ENCODE data around the gene STBD1. TPM values are rescaled to one million over a fixed set of nuclear protein-coding genes. Genes with fewer than 3 reads are reported as not detected.
"Not testable (repeated sequence)": the region's sequence is repeated elsewhere in the genome, so short reads cannot be mapped to it uniquely, and the experiment has no call there.

STBD1 gene
- total and polyA plus RNA-seq, 4 donors, result 10.3 to 42.5 (median 30.3) TPM

GRCh38 chr4:76283900-76284299 is 22.6 kb upstream of the STBD1 start:
- WGBS, result 91% methylated on average over 4 of the region's 4 CpGs
- DNase-seq (ENCODE audit: low spot score), result no peak
- Histone ChIP-seq H3K27me3 (ENCODE audit: control insufficient read depth in 4 of 4, insufficient read depth in 4 of 4, low read length in 3 of 4) (no peaks in the 10 kb centered on the region), H3K27ac (ENCODE audit: low read depth in 1 of 2, low read length in 2 of 2) (no peak overlapping the region), H3K9me3 (ENCODE audit: control insufficient read depth in 4 of 4, low read length in 3 of 4) (no peaks in the 10 kb centered on the region), H3K36me3 (ENCODE audit: control insufficient read depth in 4 of 4, insufficient read depth in 3 of 4, low read depth in 1 of 4, low read length in 3 of 4) (no peaks in the 10 kb centered on the region), H3K4me3 (ENCODE audit: low read depth in 1 of 3, low read length in 3 of 3) (no peak overlapping the region), H3K9ac (ENCODE audit: low read depth in 1 of 2, low read length in 2 of 2) (no peak overlapping the region), H3K4me1 (ENCODE audit: control insufficient read depth in 4 of 4, insufficient read depth in 4 of 4, low read length in 3 of 4) (peaks cover 4 to 22% (median 18%) of the 10 kb centered on the region in 4 donors)
- TF ChIP-seq JUND (IDR thresholded peaks at IDR 0.05), result no peak
- TF ChIP-seq, protein P1, sequence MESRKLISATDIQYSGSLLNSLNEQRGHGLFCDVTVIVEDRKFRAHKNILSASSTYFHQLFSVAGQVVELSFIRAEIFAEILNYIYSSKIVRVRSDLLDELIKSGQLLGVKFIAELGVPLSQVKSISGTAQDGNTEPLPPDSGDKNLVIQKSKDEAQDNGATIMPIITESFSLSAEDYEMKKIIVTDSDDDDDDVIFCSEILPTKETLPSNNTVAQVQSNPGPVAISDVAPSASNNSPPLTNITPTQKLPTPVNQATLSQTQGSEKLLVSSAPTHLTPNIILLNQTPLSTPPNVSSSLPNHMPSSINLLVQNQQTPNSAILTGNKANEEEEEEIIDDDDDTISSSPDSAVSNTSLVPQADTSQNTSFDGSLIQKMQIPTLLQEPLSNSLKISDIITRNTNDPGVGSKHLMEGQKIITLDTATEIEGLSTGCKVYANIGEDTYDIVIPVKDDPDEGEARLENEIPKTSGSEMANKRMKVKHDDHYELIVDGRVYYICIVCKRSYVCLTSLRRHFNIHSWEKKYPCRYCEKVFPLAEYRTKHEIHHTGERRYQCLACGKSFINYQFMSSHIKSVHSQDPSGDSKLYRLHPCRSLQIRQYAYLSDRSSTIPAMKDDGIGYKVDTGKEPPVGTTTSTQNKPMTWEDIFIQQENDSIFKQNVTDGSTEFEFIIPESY (IDR thresholded peaks at IDR 0.05), result no peak
- no peak for TF ChIP-seq EGR1 (IDR thresholded peaks at IDR 0.05; ENCODE audit: low read depth in 2 of 2)
- no peak for TF ChIP-seq HNF4G (IDR thresholded peaks at IDR 0.05)
- no peak for TF ChIP-seq GABPA (IDR thresholded peaks at IDR 0.05 in 1 of 2, conservative IDR thresholded peaks at IDR 0.05 in 1 of 2)
- TF ChIP-seq RAD21 (IDR thresholded peaks at IDR 0.05), result no peak
- TF ChIP-seq, protein P2, sequence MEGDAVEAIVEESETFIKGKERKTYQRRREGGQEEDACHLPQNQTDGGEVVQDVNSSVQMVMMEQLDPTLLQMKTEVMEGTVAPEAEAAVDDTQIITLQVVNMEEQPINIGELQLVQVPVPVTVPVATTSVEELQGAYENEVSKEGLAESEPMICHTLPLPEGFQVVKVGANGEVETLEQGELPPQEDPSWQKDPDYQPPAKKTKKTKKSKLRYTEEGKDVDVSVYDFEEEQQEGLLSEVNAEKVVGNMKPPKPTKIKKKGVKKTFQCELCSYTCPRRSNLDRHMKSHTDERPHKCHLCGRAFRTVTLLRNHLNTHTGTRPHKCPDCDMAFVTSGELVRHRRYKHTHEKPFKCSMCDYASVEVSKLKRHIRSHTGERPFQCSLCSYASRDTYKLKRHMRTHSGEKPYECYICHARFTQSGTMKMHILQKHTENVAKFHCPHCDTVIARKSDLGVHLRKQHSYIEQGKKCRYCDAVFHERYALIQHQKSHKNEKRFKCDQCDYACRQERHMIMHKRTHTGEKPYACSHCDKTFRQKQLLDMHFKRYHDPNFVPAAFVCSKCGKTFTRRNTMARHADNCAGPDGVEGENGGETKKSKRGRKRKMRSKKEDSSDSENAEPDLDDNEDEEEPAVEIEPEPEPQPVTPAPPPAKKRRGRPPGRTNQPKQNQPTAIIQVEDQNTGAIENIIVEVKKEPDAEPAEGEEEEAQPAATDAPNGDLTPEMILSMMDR (IDR thresholded peaks at IDR 0.05; ENCODE audit: low read depth, low read length, missing input control), result no peak
- TF ChIP-seq TAF1 (conservative IDR thresholded peaks at IDR 0.05), result no peak
- no peak for TF ChIP-seq MAX (IDR thresholded peaks at IDR 0.05)
- no peak for TF ChIP-seq SP1 (IDR thresholded peaks at IDR 0.05)
- TF ChIP-seq REST (IDR thresholded peaks at IDR 0.05), result no peak
- no peak for TF ChIP-seq YY1 (IDR thresholded peaks at IDR 0.05)
- no peak for TF ChIP-seq FOXA2 (IDR thresholded peaks at IDR 0.05)
- TF ChIP-seq HNF4A (conservative IDR thresholded peaks at IDR 0.05), result no peak
- no peak for TF ChIP-seq NR2F2 (IDR thresholded peaks at IDR 0.05)
- TF ChIP-seq FOXA1 (IDR thresholded peaks at IDR 0.05), result no peak
- TF ChIP-seq RXRA (IDR thresholded peaks at IDR 0.05), result no peak
- TF ChIP-seq, protein P3, sequence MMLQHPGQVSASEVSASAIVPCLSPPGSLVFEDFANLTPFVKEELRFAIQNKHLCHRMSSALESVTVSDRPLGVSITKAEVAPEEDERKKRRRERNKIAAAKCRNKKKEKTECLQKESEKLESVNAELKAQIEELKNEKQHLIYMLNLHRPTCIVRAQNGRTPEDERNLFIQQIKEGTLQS (IDR thresholded peaks at IDR 0.05), result no peak

- not testable (repeated sequence) for H3K9me3 ChIP-seq (ENCODE audit: control insufficient read depth in 4 of 4, low read length in 3 of 4); H3K36me3 ChIP-seq (ENCODE audit: control insufficient read depth in 4 of 4, insufficient read depth in 3 of 4, low read depth in 1 of 4, low read length in 3 of 4); H3K4me3 ChIP-seq (ENCODE audit: low read depth in 1 of 3, low read length in 3 of 3); DNase-seq (ENCODE audit: low spot score); H3K9ac ChIP-seq (ENCODE audit: low read depth in 1 of 2, low read length in 2 of 2); H3K27ac ChIP-seq (ENCODE audit: low read depth in 1 of 2, low read length in 2 of 2); H3K27me3 ChIP-seq (ENCODE audit: control insufficient read depth in 4 of 4, insufficient read depth in 4 of 4, low read length in 3 of 4)
- 91% methylated on average over 3 of the region's 3 CpGs for WGBS
- peaks cover 0 to 17% (median 2%) of the 10 kb centered on the region in 4 donors for H3K4me1 ChIP-seq (ENCODE audit: control insufficient read depth in 4 of 4, insufficient read depth in 4 of 4, low read length in 3 of 4)
Observed at GRCh38 chr4:76287811-76288210, 18.7 kb upstream of the STBD1 start.

All from liver (tissue), 9 donors.